ENCODE data around the gene CD37.

CD37 gene

DNA sequence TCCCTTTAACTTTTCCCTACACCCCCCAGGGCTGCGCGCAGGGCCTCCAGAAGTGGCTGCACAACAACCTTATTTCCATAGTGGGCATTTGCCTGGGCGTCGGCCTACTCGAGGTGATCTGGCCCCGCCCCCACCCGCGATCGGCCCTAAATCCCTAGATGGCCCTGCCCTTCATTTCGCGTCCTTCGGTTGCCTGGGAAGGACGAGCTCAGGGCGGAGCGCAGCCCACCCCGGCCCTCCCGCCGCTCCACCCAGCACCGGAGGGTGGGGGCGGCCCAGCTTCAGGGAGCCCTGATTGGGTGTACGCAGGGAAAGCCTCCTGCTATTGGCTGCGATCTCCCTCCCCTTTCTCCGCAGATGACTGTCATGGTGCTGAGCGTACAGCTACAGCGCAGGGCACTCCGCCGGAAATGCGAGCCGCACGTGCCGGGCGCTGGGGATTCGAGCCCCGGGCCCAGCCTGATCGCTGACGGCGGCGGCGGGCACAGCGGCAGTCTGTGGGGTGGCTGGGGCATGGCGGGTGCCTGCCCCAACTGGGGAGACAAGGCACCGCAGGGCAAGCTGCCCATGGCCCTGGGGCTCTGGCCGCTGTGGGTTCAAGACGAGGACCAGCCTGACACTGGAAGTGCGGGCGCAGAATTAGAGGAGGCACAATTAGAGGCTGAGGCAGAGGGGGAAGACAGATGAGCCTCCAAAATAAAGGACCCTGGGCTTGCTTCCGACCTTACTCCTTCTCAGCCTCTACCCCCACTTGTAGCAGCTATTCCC lies 4.3 kb downstream of the CD37 start:
- peak; percentile 91 for ATAC-seq
- TF ChIP-seq, protein P1, sequence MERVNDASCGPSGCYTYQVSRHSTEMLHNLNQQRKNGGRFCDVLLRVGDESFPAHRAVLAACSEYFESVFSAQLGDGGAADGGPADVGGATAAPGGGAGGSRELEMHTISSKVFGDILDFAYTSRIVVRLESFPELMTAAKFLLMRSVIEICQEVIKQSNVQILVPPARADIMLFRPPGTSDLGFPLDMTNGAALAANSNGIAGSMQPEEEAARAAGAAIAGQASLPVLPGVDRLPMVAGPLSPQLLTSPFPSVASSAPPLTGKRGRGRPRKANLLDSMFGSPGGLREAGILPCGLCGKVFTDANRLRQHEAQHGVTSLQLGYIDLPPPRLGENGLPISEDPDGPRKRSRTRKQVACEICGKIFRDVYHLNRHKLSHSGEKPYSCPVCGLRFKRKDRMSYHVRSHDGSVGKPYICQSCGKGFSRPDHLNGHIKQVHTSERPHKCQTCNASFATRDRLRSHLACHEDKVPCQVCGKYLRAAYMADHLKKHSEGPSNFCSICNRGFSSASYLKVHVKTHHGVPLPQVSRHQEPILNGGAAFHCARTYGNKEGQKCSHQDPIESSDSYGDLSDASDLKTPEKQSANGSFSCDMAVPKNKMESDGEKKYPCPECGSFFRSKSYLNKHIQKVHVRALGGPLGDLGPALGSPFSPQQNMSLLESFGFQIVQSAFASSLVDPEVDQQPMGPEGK (CRISPR knock-in tag; IDR thresholded peaks at IDR 0.05; ENCODE audit: borderline replicate concordance) = 0 out of 2 replicates have a peak, but pooled peaks have one; percentile 46
- TF ChIP-seq, protein P2, sequence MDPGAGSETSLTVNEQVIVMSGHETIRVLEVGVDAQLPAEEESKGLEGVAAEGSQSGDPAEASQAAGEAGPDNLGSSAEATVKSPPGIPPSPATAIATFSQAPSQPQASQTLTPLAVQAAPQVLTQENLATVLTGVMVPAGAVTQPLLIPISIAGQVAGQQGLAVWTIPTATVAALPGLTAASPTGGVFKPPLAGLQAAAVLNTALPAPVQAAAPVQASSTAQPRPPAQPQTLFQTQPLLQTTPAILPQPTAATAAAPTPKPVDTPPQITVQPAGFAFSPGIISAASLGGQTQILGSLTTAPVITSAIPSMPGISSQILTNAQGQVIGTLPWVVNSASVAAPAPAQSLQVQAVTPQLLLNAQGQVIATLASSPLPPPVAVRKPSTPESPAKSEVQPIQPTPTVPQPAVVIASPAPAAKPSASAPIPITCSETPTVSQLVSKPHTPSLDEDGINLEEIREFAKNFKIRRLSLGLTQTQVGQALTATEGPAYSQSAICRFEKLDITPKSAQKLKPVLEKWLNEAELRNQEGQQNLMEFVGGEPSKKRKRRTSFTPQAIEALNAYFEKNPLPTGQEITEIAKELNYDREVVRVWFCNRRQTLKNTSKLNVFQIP (CRISPR knock-in tag; IDR thresholded peaks at IDR 0.05; ENCODE audit: borderline replicate concordance, low read depth) = no peak

DNA sequence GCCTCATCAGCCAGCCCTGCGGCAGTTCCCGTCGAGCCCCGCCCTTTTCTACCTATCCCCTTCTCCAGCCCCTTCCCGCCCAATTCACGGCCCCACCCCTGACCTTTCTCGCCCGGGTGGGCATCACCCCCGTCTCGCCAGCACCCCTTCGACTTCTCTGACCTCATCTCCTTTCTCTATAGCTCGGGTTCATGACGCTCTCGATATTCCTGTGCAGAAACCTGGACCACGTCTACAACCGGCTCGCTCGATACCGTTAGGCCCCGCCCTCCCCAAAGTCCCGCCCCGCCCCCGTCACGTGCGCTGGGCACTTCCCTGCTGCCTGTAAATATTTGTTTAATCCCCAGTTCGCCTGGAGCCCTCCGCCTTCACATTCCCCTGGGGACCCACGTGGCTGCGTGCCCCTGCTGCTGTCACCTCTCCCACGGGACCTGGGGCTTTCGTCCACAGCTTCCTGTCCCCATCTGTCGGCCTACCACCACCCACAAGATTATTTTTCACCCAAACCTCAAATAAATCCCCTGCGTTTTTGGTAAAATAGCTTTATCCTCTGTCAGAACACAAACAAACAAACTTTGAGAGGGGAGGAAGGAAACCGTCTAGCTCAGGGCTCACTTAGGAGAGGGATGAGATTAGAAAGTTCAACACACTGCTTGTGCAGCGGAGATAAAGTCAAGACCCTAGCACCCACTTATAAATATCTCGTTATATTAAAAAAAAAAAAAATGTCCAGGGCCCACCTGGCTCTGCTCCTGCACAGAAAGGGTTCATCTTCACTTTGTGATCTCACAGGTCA lies 5.1 kb downstream of the CD37 start:
- ATAC-seq = no peak
- TF ChIP-seq PPARA (CRISPR knock-in tag; IDR thresholded peaks at IDR 0.05; ENCODE audit: borderline replicate concordance) = no peak
- no peak for TF ChIP-seq ZFP30 (CRISPR knock-in tag; IDR thresholded peaks at IDR 0.05)
- TF ChIP-seq, protein P2 (CRISPR knock-in tag; IDR thresholded peaks at IDR 0.05; ENCODE audit: borderline replicate concordance, low read depth) = no peak
- TF ChIP-seq, protein P3, sequence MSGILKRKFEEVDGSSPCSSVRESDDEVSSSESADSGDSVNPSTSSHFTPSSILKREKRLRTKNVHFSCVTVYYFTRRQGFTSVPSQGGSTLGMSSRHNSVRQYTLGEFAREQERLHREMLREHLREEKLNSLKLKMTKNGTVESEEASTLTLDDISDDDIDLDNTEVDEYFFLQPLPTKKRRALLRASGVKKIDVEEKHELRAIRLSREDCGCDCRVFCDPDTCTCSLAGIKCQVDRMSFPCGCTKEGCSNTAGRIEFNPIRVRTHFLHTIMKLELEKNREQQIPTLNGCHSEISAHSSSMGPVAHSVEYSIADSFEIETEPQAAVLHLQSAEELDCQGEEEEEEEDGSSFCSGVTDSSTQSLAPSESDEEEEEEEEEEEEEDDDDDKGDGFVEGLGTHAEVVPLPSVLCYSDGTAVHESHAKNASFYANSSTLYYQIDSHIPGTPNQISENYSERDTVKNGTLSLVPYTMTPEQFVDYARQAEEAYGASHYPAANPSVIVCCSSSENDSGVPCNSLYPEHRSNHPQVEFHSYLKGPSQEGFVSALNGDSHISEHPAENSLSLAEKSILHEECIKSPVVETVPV (CRISPR knock-in tag; IDR thresholded peaks at IDR 0.05) = no peak
- no peak for TF ChIP-seq OSR1 (CRISPR knock-in tag; IDR thresholded peaks at IDR 0.05)
- TF ChIP-seq ISL1 (CRISPR knock-in tag; IDR thresholded peaks at IDR 0.05) = no peak
- no peak for TF ChIP-seq GLIS3 (CRISPR knock-in tag; IDR thresholded peaks at IDR 0.05)
- no peak for TF ChIP-seq ZNF8 (CRISPR knock-in tag; IDR thresholded peaks at IDR 0.05)

DNA sequence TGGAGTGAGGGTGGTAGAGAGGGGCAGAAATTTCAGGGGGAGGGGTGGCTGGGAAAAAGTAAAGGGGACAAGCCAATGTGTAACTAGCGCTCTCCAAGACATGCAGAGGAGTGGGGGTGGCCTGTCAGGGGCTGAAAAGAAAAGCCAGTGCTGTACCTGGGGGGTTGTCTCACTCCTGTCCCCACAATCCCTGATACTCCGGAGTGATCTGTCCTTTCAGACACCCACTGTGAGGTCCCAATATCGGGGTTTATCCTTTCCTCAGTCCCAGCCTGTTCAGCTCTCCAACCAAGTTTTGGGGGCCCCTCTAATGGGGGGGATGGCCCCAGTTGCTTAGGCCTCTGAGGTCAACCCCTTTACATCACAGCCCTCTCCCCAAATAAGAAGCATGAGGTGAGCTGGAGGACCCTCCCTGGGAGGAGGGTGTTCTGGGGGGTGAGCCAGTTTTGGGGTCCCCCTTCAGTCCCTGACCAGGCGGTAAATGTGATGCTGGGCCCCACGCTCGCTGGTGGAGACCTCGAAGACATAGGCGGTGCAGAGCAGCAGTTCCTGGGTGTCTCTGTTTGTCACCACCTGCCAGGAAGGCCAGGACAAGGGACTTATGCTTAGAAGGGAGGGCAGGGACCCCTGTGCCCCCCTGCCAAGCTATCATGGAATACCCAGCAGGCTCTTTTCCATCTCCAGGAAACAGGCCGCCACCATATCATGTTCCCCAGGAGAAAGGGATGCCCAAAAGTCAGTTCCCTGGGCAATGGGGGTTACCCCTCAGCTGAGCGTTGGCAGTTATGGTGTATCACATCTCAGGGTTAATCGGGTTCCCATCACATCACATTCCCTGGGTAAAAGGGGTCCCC lies 5.9 kb downstream of the CD37 start:
- TF ChIP-seq GLIS3 (CRISPR knock-in tag; IDR thresholded peaks at IDR 0.05) (no peak), TOX (CRISPR knock-in tag; IDR thresholded peaks at IDR 0.05; ENCODE audit: borderline replicate concordance) (no peak), BACH2 (CRISPR knock-in tag; IDR thresholded peaks at IDR 0.05; ENCODE audit: borderline replicate concordance) (no peak), ZC3H10 (CRISPR knock-in tag; IDR thresholded peaks at IDR 0.05) (no peak), ISL1 (CRISPR knock-in tag; IDR thresholded peaks at IDR 0.05) (no peak), CSDC2 (CRISPR knock-in tag; IDR thresholded peaks at IDR 0.05) (no peak), PPARA (CRISPR knock-in tag; IDR thresholded peaks at IDR 0.05; ENCODE audit: borderline replicate concordance) (no peak), ZNF565 (CRISPR knock-in tag; conservative IDR thresholded peaks at IDR 0.05; ENCODE audit: low read depth) (no peak), TCF4 (CRISPR knock-in tag; IDR thresholded peaks at IDR 0.05; ENCODE audit: borderline replicate concordance) (no peak), ZNF8 (CRISPR knock-in tag; IDR thresholded peaks at IDR 0.05) (no peak), RARB (CRISPR knock-in tag; IDR thresholded peaks at IDR 0.05) (no peak), ZFP3 (CRISPR knock-in tag; IDR thresholded peaks at IDR 0.05) (no peak), ZNF70 (CRISPR knock-in tag; IDR thresholded peaks at IDR 0.05) (no peak)
- TF ChIP-seq, protein P4, sequence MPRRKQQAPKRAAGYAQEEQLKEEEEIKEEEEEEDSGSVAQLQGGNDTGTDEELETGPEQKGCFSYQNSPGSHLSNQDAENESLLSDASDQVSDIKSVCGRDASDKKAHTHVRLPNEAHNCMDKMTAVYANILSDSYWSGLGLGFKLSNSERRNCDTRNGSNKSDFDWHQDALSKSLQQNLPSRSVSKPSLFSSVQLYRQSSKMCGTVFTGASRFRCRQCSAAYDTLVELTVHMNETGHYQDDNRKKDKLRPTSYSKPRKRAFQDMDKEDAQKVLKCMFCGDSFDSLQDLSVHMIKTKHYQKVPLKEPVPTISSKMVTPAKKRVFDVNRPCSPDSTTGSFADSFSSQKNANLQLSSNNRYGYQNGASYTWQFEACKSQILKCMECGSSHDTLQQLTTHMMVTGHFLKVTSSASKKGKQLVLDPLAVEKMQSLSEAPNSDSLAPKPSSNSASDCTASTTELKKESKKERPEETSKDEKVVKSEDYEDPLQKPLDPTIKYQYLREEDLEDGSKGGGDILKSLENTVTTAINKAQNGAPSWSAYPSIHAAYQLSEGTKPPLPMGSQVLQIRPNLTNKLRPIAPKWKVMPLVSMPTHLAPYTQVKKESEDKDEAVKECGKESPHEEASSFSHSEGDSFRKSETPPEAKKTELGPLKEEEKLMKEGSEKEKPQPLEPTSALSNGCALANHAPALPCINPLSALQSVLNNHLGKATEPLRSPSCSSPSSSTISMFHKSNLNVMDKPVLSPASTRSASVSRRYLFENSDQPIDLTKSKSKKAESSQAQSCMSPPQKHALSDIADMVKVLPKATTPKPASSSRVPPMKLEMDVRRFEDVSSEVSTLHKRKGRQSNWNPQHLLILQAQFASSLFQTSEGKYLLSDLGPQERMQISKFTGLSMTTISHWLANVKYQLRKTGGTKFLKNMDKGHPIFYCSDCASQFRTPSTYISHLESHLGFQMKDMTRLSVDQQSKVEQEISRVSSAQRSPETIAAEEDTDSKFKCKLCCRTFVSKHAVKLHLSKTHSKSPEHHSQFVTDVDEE (CRISPR knock-in tag; IDR thresholded peaks at IDR 0.05) = no peak
- TF ChIP-seq, protein P1 (CRISPR knock-in tag; IDR thresholded peaks at IDR 0.05; ENCODE audit: borderline replicate concordance) = no peak
- TF ChIP-seq, protein P5, sequence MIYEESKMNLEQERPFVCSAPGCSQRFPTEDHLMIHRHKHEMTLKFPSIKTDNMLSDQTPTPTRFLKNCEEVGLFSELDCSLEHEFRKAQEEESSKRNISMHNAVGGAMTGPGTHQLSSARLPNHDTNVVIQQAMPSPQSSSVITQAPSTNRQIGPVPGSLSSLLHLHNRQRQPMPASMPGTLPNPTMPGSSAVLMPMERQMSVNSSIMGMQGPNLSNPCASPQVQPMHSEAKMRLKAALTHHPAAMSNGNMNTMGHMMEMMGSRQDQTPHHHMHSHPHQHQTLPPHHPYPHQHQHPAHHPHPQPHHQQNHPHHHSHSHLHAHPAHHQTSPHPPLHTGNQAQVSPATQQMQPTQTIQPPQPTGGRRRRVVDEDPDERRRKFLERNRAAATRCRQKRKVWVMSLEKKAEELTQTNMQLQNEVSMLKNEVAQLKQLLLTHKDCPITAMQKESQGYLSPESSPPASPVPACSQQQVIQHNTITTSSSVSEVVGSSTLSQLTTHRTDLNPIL (CRISPR knock-in tag; IDR thresholded peaks at IDR 0.05; ENCODE audit: low read depth) = no peak
- no peak for ATAC-seq

All from SK-N-SH treated with all-trans-retinoic acid at 6 μM for 48 hours (cell line).